B cell (primary cell): ENCODE data around the gene OR2T6. TPM values are rescaled to one million over a fixed set of nuclear protein-coding genes. Genes with fewer than 3 reads are reported as not detected.
"Not testable (repeated sequence)": the region's sequence is repeated elsewhere in the genome, so short reads cannot be mapped to it uniquely, and the experiment has no call there.

ENCODE experiments used
- ATAC-seq: fragments of 200-7000 bp; cut with Tn5 transposase; one replicate; pipeline ENCODE4 v1.10.0; 2021; ENCODE audit warnings: low read depth, mild to moderate bottlenecking, moderate number of reproducible peaks, moderate library complexity
- CTCF ChIA-PET: fragments of 350-600 bp; sonication (Branson Sonifier 250); formaldehyde crosslinking; loops from one replicate; lab custom pipeline; 2021; ENCODE audit warnings: antibody characterized with exemption, inconsistent platforms; lab: Charles Lee
- POLR2A ChIA-PET: fragments of 350-600 bp; sonication (Branson Sonifier 250); formaldehyde crosslinking; loops from one replicate; lab custom pipeline; 2021; ENCODE audit warnings: antibody characterized with exemption; lab: Charles Lee
- DNase-seq: peaks from one replicate; pipeline ENCODE4 v3.0.0; 2013
- H2AFZ ChIP-seq: 2 replicates; pipeline ENCODE4 v1.6.1; 2012; ENCODE audit warnings: mild to moderate bottlenecking, low read depth, low read length; ENCODE audit not compliant: insufficient read depth, poor library complexity, severe bottlenecking
- H3K27ac ChIP-seq, 2 donors: 1 replicate in 1 of 2; 2 replicates in 1 of 2; pipeline ENCODE4 v1.5.1; 2012 to 2013; ENCODE audit warnings: low read length in 2 of 2, mild to moderate bottlenecking in 2 of 2, moderate library complexity in 1 of 2
- H3K27me3 ChIP-seq, 4 experiments: fragments of 200-600 bp in 1 of 4; sonication (generic) in 1 of 4; replicated peaks in 1 of 4; 1 replicate in 2 of 4; 2 replicates in 2 of 4; pipeline versions ENCODE4 v1.6.1 to v1.7.0; 2013 to 2016; ENCODE audit warnings: low read length in 3 of 4, mild to moderate bottlenecking in 2 of 4, mixed read lengths in 1 of 4, moderate library complexity in 1 of 4; ENCODE audit not compliant: insufficient read depth in 4 of 4, control insufficient read depth in 3 of 4; ENCODE audit errors: control extremely low read depth in 1 of 4
- H3K36me3 ChIP-seq, 2 experiments: replicated peaks in 1 of 2; 1 replicate in 1 of 2; 2 replicates in 1 of 2; pipeline versions ENCODE4 v1.6.1 to v1.7.1; 2013; ENCODE audit warnings: low read length in 1 of 2; ENCODE audit not compliant: insufficient read depth in 2 of 2, control insufficient read depth in 1 of 2; ENCODE audit errors: control extremely low read depth in 1 of 2, extremely low read depth in 1 of 2
- H3K4me1 ChIP-seq, 2 donors: fragments of 200-600 bp in 1 of 2; sonication (generic) in 1 of 2; 1 replicate in 1 of 2; 2 replicates in 1 of 2; pipeline versions ENCODE4 v1.5.1 to v1.6.1; 2013 to 2017; ENCODE audit warnings: low read length in 2 of 2; ENCODE audit not compliant: control insufficient read depth in 2 of 2, insufficient read depth in 2 of 2
- H3K4me2 ChIP-seq: replicated peaks from 2 replicates; pipeline ENCODE3; 2012; ENCODE audit warnings: mild to moderate bottlenecking, low read depth, low read length; ENCODE audit not compliant: poor library complexity, severe bottlenecking
- H3K4me3 ChIP-seq, 5 experiments: fragments of 200-600 bp in 1 of 5; sonication (generic) in 1 of 5; 1 replicate in 3 of 5; 2 replicates in 2 of 5; pipeline versions ENCODE4 v1.5.1 to v1.7.0; 2011 to 2016; ENCODE audit warnings: low read length in 4 of 5, mild to moderate bottlenecking in 4 of 5, low read depth in 2 of 5, control low read depth in 1 of 5, moderate library complexity in 1 of 5; ENCODE audit not compliant: insufficient read depth in 1 of 5; ENCODE audit errors: control extremely low read depth in 1 of 5, extremely low read depth in 1 of 5
- H3K79me2 ChIP-seq: fragments of 200-600 bp; sonication (generic); one replicate; pipeline ENCODE4 v1.6.0; 2016; ENCODE audit warnings: low read length; ENCODE audit not compliant: control insufficient read depth, insufficient read depth
- H3K9ac ChIP-seq: fragments of 200-600 bp; sonication (generic); 2 replicates; pipeline ENCODE4 v1.6.1; 2017; ENCODE audit warnings: mild to moderate bottlenecking, low read length, moderate library complexity
- H3K9me3 ChIP-seq, 3 donors: one replicate each; pipeline versions ENCODE4 v1.6.1 to v1.7.1; 2013; ENCODE audit warnings: low read length in 2 of 3; ENCODE audit not compliant: control insufficient read depth in 2 of 3, insufficient read depth in 1 of 3; ENCODE audit errors: control extremely low read depth in 1 of 3
- H4K20me1 ChIP-seq: 2 replicates; pipeline ENCODE4 v1.6.0; 2012; ENCODE audit warnings: mild to moderate bottlenecking, low read length; ENCODE audit not compliant: insufficient read depth, control insufficient read depth, poor library complexity, severe bottlenecking
- H3K27ac Mint-ChIP-seq: one replicate; pipeline ENCODE4 v1.8.0; 2021; ENCODE audit warnings: mixed read lengths
- H3K27me3 Mint-ChIP-seq: one replicate; pipeline ENCODE4 v1.8.0; 2021; ENCODE audit warnings: mixed read lengths
- H3K4me1 Mint-ChIP-seq: one replicate; pipeline ENCODE4 v1.8.0; 2021; ENCODE audit warnings: mixed read lengths
- H3K4me3 Mint-ChIP-seq: one replicate; pipeline ENCODE4 v1.8.0; 2021; ENCODE audit warnings: mixed read lengths
- H3K9me3 Mint-ChIP-seq: one replicate; pipeline ENCODE4 v1.8.0; 2022; ENCODE audit warnings: mixed read lengths; ENCODE audit not compliant: insufficient read depth
- EZH2 ChIP-seq: IDR thresholded peaks from 2 replicates; pipeline ENCODE4 v1.6.1; 2012; ENCODE audit warnings: borderline replicate concordance, low read depth, mild to moderate bottlenecking, moderate library complexity, low read length; ENCODE audit not compliant: insufficient read depth, poor library complexity, severe bottlenecking
- WGBS: methylation state at CpG from one replicate; pipeline ENCODE4 v1.1.5; 2013; ENCODE audit warnings: missing lambda C conversion rate; ENCODE audit not compliant: insufficient coverage; 5-methylcytosine and 5-hydroxymethylcytosine counted together
- intact Hi-C: fragments of 100-400 bp; cut with micrococcal nuclease; formaldehyde crosslinking; loops from one replicate; pipeline ENCODE4 v1.10.0; 2022
- polyA plus RNA-seq: library from polyadenylated mRNA; depleted of rRNA; stranded (reverse); fragments of >200 nt; gene quantifications from 2 replicates; pipeline ENCODE4 v1.2.3, GENCODE V29; 2012
- total RNA-seq, 2 donors: library from RNA; stranded (reverse); fragments of 120-200 nt in 1 of 2; gene quantifications; 1 replicate in 1 of 2; 2 replicates in 1 of 2; pipeline versions ENCODE4 v1.2.3 to v1.2.4, GENCODE V29; 2013 to 2022
- TF ChIP-seq, protein P1 (sequence below): fragments of 200-600 bp; IDR thresholded peaks from one replicate; pipeline ENCODE4 v1.8.0; 2022; ENCODE audit warnings: antibody characterized with exemption, mild to moderate bottlenecking

OR2T6 gene
- total and polyA plus RNA-seq, 2 donors (not counting 1 experiment from before 2014, with no cell fraction given): not detected

DNA sequence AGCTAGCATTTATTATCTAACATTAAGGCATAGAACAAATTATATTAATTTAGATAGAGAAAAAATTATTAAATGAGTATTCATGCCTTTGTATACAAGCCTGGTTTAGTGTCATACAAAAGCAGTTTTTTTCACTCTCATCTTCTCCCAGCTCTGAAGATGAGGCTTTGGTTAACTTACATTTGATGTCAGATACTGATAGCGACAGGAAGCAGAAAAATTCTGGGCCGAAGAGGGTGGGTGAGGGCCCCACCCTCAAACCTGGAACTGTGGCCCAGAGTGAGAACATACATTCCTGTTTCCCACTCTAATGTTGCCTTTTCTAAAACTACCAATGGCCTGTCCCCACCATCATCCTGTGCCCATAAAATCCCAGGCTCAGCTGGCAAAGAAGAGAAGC is 42.3 kb downstream of the OR2T6 start:
- Mint-ChIP-seq H3K4me1 (peaks cover 13% of the 10 kb centered on the region), H3K9me3 (peaks cover 9% of the 10 kb centered on the region), H3K27ac (no peak overlapping the region), H3K27me3 (no peaks in the 10 kb centered on the region), H3K4me3 (no peak overlapping the region)
- ATAC-seq (no peak), DNase-seq (no peak)
- Histone ChIP-seq H3K27ac (no peak overlapping the region), H3K4me2 (no peak overlapping the region), H3K9ac (no peak overlapping the region), H3K79me2 (no peaks in the 10 kb centered on the region), H4K20me1 (no peaks in the 10 kb centered on the region), H3K4me3 (no peak overlapping the region), H3K4me1 (peaks cover 6 to 8% of the 10 kb centered on the region in 2 donors), H3K36me3 (no peaks in the 10 kb centered on the region), H3K9me3 (peaks cover 2 to 25% (median 9%) of the 10 kb centered on the region in 3 donors), H2AFZ (no peak overlapping the region), H3K27me3 (no peaks in the 10 kb centered on the region)
- WGBS: 94% methylated on average over 2 of the region's 2 CpGs
- TF ChIP-seq EZH2: no peak
- TF ChIP-seq, protein P1, sequence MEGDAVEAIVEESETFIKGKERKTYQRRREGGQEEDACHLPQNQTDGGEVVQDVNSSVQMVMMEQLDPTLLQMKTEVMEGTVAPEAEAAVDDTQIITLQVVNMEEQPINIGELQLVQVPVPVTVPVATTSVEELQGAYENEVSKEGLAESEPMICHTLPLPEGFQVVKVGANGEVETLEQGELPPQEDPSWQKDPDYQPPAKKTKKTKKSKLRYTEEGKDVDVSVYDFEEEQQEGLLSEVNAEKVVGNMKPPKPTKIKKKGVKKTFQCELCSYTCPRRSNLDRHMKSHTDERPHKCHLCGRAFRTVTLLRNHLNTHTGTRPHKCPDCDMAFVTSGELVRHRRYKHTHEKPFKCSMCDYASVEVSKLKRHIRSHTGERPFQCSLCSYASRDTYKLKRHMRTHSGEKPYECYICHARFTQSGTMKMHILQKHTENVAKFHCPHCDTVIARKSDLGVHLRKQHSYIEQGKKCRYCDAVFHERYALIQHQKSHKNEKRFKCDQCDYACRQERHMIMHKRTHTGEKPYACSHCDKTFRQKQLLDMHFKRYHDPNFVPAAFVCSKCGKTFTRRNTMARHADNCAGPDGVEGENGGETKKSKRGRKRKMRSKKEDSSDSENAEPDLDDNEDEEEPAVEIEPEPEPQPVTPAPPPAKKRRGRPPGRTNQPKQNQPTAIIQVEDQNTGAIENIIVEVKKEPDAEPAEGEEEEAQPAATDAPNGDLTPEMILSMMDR: no peak
- ChIA-PET POLR2A (no interaction called here), CTCF (interaction anchor here (2.0 kb wide), 1 partner anchor 13 kb away, joined by 7 read pairs; no protein-coding TSS in a partner anchor)
- intact Hi-C loops: no loop called here

DNA sequence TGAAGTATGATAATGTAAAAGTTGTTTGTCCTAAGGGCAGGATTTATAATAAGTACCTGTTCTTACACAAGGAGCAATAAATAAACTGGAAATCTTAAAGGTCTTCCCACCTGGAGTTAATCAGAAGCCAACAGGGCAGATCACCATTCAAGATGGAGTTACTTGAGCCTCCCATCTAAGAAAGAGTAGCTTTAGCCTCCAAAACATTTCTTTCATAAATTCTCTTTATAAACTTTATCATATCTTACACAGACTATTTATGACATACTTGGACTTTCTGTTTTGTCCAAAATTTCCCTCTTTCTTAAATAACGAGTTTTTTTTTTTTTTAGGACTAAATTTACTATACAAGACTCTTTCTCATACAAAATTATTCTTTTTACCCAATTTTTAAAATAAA is 45.8 kb downstream of the OR2T6 start:
- Histone ChIP-seq H3K4me1 (peaks cover 2 to 3% of the 10 kb centered on the region in 2 donors), H3K27ac (no peak overlapping the region), H3K9me3 (peaks cover 2 to 25% (median 9%) of the 10 kb centered on the region in 3 donors), H3K4me3 (no peak overlapping the region), H3K9ac (no peak overlapping the region), H3K36me3 (no peaks in the 10 kb centered on the region), H3K79me2 (no peaks in the 10 kb centered on the region), H4K20me1 (no peaks in the 10 kb centered on the region), H2AFZ (no peak overlapping the region), H3K4me2 (no peak overlapping the region), H3K27me3 (no peaks in the 10 kb centered on the region)
- intact Hi-C loops: no loop called here
- TF ChIP-seq, protein P1: no peak
- no peak for TF ChIP-seq EZH2
- ChIA-PET CTCF (no interaction called here), POLR2A (no interaction called here)
- Mint-ChIP-seq H3K9me3 (peaks cover 12% of the 10 kb centered on the region), H3K4me1 (peaks cover 4% of the 10 kb centered on the region), H3K4me3 (no peak overlapping the region), H3K27ac (no peak overlapping the region), H3K27me3 (no peaks in the 10 kb centered on the region)
- peak; percentile 21 for DNase-seq
- ATAC-seq: no peak
- WGBS: no CpG with 5 or more reads among the region's 1 CpG

DNA sequence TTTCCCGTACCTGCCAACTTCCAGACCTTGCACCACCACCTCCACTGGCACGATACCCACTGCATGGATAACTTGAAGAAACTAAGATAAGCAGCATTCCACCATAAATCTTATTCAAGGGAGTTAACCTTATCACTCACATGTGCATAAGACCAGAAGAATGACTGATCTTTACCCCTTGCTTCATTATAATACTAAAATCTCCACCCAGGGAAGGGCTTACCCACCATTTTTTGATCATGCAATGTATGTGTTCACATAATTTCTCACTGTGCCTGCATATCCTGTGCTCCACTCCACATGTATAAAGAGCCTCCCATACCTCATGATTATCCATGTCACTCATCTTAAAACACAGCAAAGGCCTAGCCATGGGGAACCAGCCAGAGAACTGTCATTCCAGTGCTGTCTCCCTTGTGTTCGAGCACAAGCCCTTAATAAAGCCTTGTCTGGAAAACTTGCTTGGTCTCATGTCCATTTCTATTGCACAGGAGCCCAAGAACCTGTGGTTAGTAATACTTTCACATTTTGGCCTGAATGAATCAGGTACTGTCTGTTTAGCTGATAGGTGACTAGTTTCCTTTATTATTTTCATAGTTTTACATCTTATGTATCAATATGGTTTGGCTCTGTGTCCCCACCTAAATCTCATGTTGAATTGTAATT is 52.1 kb downstream of the OR2T6 start:
- peaks cover 31% of the 10 kb centered on the region for H3K4me1 Mint-ChIP-seq
- H3K9me3 ChIP-seq, H4K20me1 ChIP-seq, H3K4me3 ChIP-seq, H3K4me3 Mint-ChIP-seq, H3K27me3 ChIP-seq, DNase-seq, CTCF ChIA-PET, POLR2A ChIA-PET, intact Hi-C loops, H3K36me3 ChIP-seq, H3K9ac ChIP-seq, H3K79me2 ChIP-seq, H3K4me2 ChIP-seq, H3K9me3 Mint-ChIP-seq, H3K27me3 Mint-ChIP-seq, ATAC-seq: not testable (repeated sequence)
- 95% methylated on average over 2 of the region's 3 CpGs for WGBS
- H3K27ac Mint-ChIP-seq: peak overlapping the region; percentile 87
- H2AFZ ChIP-seq: peak overlapping the region; percentile 1
- H3K27ac ChIP-seq: peak overlapping the region; percentile 50 to 86
- H3K4me1 ChIP-seq: peaks cover 12 to 18% of the 10 kb centered on the region in 2 donors
